ENCODE data around the gene APLP2. TPM values are rescaled to one million over a fixed set of nuclear protein-coding genes. Genes with fewer than 3 reads are reported as not detected.

The APLP2 gene
- total RNA-seq, 2 experiments from 2014 or later: 25.5 to 29.8 TPM

DNA sequence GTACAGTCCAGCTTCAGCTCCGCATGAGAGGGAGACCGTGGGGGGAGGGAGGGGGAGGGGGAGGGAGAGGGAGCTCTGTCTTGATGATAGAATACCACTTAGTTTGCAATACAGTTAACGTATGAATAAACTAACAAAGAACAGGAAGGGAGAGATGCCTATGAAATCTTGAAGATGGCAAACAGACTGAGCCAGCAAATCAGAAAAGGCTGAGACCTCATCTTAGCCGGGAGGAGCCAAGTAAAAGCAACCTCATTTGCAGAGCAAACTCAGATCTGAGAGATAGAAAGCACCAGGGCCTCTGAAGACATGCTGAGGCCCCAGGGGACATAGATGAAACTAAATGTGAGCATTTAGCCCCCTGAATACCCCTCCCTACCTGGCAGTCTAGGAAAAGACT lies 23.0 kb downstream of the APLP2 start:
- DNase-seq: no peak
- TF ChIP-seq CTCF (IDR thresholded peaks at IDR 0.05): no peak
- POLR2A ChIA-PET: no interaction called here
- Mint-ChIP-seq H3K9me3 (no peaks in the 10 kb centered on the region), H3K27me3 (no peaks in the 10 kb centered on the region), H3K36me3 (ENCODE audit: low read depth) (no peaks in the 10 kb centered on the region), H3K27ac (no peak overlapping the region), H3K4me3 (no peak overlapping the region), H3K4me1 (ENCODE audit: low read depth) (peaks cover 3% of the 10 kb centered on the region)
- ATAC-seq: no peak
- intact Hi-C loops (cut with micrococcal nuclease): no loop called here
- CTCF ChIA-PET: no interaction called here

GRCh38 chr11:130094614-130095013 lies 24.9 kb downstream of the APLP2 start:
- H3K4me1 Mint-ChIP-seq (ENCODE audit: low read depth): no peaks in the 10 kb centered on the region
- no peak overlapping the region for H3K4me3 Mint-ChIP-seq
- H3K9me3 Mint-ChIP-seq: no peaks in the 10 kb centered on the region
- H3K36me3 Mint-ChIP-seq (ENCODE audit: low read depth): no peaks in the 10 kb centered on the region
- intact Hi-C loops (cut with micrococcal nuclease): no loop called here
- POLR2A ChIA-PET: no interaction called here
- H3K27ac Mint-ChIP-seq: no peak overlapping the region
- no peak for TF ChIP-seq CTCF (IDR thresholded peaks at IDR 0.05)
- no peak for ATAC-seq
- DNase-seq: no peak
- no peaks in the 10 kb centered on the region for H3K27me3 Mint-ChIP-seq
- CTCF ChIA-PET: interaction anchor here (1.0 kb wide), 1 partner anchor 10 kb away, joined by 3 read pairs; no protein-coding TSS in a partner anchor

GRCh38 chr11:130095326-130095725 lies 25.6 kb downstream of the APLP2 start:
- Mint-ChIP-seq H3K4me1 (ENCODE audit: low read depth) (no peaks in the 10 kb centered on the region), H3K36me3 (ENCODE audit: low read depth) (no peaks in the 10 kb centered on the region), H3K27me3 (no peaks in the 10 kb centered on the region), H3K9me3 (no peaks in the 10 kb centered on the region), H3K27ac (no peak overlapping the region), H3K4me3 (no peak overlapping the region)
- ATAC-seq (no peak), DNase-seq (no peak)
- intact Hi-C loops (cut with micrococcal nuclease): no loop called here
- no peak for TF ChIP-seq CTCF (IDR thresholded peaks at IDR 0.05)
- POLR2A ChIA-PET: no interaction called here
- CTCF ChIA-PET: interaction anchor here (1.0 kb wide), 1 partner anchor 9 kb away, joined by 3 read pairs; no protein-coding TSS in a partner anchor

DNA sequence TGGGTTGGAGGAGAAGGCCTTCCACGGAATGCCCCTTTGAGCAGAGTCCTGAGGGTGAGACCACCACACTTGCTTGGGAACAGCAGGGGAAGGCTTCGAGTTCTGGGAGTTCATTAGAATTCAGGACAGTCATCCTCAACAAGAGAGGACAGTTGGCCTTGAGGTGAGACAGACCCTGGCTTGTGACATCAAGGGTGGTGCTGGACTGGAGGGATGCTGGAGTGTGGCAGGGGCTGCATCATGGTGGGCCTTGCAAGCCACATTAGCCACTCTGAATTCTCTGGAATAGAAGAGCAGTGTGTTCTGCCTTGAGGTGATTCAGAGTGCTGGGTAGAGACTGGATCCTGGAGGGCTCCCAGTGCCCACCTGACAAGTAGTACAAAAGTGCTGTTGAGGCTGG lies 26.3 kb downstream of the APLP2 start:
- Mint-ChIP-seq H3K9me3 (no peaks in the 10 kb centered on the region), H3K36me3 (ENCODE audit: low read depth) (no peaks in the 10 kb centered on the region), H3K4me3 (no peak overlapping the region), H3K27ac (no peak overlapping the region), H3K4me1 (ENCODE audit: low read depth) (no peaks in the 10 kb centered on the region), H3K27me3 (no peaks in the 10 kb centered on the region)
- no peak for TF ChIP-seq CTCF (IDR thresholded peaks at IDR 0.05)
- POLR2A ChIA-PET: no interaction called here
- DNase-seq (no peak), ATAC-seq (no peak)
- CTCF ChIA-PET: no interaction called here
- intact Hi-C loops (cut with micrococcal nuclease): no loop called here

DNA sequence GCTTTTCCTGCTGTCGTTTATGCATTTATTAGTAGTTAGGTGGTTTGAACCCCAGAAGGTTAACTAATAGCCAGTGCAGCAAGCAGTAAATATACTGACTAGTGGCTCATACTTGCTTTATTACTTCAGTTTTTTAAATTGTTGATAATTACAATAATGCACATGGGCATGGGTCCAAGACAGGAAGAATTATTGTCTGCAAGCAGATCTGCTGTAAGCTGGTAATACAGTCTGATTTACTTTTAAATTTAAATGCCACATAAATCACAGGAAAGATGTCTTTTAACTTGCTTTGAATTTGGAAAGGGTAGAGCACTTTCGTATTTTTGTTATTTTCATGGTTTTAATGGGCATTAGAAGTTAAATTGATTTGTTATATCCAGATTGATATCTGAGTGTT lies 27.1 kb downstream of the APLP2 start:
- Mint-ChIP-seq H3K27me3 (no peaks in the 10 kb centered on the region), H3K9me3 (no peaks in the 10 kb centered on the region), H3K27ac (no peak overlapping the region), H3K4me3 (no peak overlapping the region), H3K36me3 (ENCODE audit: low read depth) (no peaks in the 10 kb centered on the region), H3K4me1 (ENCODE audit: low read depth) (no peaks in the 10 kb centered on the region)
- TF ChIP-seq CTCF (IDR thresholded peaks at IDR 0.05): no peak
- intact Hi-C loops (cut with micrococcal nuclease): no loop called here
- ATAC-seq (no peak), DNase-seq (no peak)
- ChIA-PET POLR2A (no interaction called here), CTCF (interaction anchor here (1.6 kb wide), 1 partner anchor 35 kb away, joined by 5 read pairs; no protein-coding TSS in a partner anchor)

All from activated CD8-positive, alpha-beta T cell treated with anti-CD3 and anti-CD28 coated beads for 36 hours (primary cell).